HG02678 (cell line): ENCODE measurements around the gene SP140.

ENCODE experiments used
- ATAC-seq: cut with Tn5 transposase; IDR thresholded peaks from one replicate; pipeline ENCODE4 v1.9.1; 2021; ENCODE audit warnings: mild to moderate bottlenecking, moderate library complexity; ENCODE audit not compliant: unreplicated experiment

The SP140 gene

GRCh38 chr2:230360028-230360427 lies 134.5 kb downstream of the SP140 start:
- ATAC-seq, result no peak

- no peak for ATAC-seq
These were observed 136.6 kb downstream of the SP140 start for GRCh38 chr2:230362030-230362691.
